NCI-H1105 (cell line): Measurements from ENCODE around the gene FREY1.
"Not testable (repeated sequence)": the region's sequence is repeated elsewhere in the genome, so short reads cannot be mapped to it uniquely, and the experiment has no call there.

ENCODE experiments used
- DNase-seq: peaks from one replicate; lab custom pipeline; 2025; lab: John Stamatoyannopoulos, UW

FREY1 gene

DNA sequence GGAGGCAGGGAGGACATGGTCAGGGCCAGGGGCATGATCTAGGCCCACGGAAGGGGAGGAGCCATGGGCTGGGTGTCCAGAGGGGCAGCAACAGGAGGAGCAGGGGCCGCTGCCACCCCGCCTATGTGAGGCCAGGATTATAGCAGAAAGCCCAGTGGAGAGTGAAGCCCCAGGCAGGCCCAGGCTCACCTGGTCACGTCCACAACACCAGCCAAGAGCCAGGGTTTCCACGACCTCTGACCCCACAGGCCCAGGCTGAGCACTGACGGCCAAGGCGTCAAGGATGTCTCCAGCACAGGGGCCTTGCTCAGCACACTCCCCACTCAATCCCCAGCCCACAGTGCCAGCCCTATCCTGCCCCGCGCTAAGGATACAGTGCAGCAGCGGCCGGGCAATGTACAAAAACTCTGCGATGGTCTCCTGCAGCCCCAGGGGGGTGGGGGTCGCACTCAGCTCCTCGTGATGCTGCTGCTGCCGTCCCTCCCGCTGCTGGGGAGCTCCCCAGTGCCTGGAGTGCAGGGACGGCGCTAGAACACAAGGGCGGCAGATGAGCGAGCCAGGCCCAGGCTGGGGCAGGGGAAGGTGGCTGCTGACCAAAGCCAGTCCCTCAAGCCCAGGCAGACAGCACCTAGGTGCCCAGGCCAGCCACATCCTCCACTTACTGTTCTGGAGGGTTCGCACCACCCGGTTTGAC lies 7.0 kb upstream of the FREY1 start:
- DNase-seq, result no peak

- DNase-seq, result no peak
Measured at GRCh38 chr11:45913514-45913913, 6.4 kb upstream of the FREY1 start.

GRCh38 chr11:45910623-45911022 lies 3.6 kb upstream of the FREY1 start:
- no peak for DNase-seq

DNA sequence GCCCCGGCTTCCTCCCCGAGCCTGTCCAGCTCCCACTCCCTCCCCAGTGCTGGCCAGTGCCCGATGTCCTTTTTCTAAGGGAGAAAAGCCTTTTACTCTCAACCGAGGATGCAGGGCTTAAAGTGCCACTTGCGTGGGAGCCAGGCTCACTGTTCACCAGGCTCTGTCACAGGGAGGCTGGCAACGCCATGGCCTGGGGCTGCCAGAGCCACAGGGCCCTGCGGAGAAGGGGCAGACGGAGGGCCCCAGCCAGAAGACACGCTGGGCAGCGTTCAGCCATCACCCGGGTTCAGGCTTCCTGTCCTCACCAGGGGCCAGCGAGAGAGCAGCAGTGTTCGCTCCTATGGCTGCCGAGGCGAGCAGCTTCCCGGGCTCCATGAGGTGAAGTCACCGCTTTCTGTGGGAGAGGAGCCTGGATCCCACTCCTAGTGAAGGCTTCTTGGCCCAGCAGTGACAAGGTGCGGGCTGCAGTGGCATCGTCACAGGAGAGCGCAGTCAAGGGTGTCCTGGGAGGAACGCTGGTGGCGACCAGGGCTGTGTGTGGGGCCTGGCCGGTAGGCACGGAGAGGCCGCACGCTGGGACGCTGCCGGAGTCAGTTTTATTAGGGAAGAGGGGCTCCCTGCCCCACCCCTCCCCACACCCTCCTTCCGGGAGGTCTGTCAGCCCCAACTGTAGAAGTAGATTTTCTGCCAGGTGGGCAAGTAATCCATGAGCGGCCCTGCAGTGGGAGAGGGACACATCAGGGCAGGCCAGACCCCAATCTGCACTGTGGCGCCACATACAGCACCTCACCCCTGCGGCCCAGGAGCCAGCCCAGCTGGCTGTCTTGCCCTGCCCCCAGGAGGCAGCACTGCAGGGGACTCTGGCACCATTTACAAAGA lies 2.8 kb upstream of the FREY1 start:
- no peak for DNase-seq

GRCh38 chr11:45907911-45908370 lies 870 bp upstream of the FREY1 start:
- DNase-seq, result no peak

DNA sequence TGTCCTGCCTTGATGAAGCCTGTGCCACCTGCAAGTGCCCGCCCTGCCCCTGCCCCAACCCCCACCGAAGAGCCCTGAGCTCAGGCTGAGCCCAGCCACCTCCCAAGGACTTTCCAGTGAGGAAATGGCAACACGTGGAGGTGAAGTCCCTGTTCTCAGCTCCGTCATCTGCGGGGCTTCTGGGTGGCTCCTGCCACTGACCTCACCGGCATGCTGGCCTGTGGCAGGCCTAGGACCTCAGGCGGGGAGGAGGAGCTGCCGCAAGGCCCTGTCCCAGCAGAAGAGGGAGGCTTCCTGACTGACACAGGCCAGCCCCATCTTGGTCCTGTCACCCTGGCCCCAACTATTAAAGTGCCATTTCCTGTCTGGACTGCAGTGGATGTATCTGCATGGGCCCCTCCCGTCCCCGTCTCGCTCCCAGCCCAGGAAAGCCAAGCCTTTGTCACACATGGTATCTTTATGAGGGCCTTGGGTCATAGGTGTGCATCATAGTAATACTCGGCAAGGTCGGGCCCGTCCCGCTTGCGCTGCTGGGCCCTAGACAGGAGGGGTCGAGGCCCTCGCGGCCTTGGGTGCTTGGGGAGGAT lies 882 bp downstream of the FREY1 start:
- DNase-seq, result no peak

DNA sequence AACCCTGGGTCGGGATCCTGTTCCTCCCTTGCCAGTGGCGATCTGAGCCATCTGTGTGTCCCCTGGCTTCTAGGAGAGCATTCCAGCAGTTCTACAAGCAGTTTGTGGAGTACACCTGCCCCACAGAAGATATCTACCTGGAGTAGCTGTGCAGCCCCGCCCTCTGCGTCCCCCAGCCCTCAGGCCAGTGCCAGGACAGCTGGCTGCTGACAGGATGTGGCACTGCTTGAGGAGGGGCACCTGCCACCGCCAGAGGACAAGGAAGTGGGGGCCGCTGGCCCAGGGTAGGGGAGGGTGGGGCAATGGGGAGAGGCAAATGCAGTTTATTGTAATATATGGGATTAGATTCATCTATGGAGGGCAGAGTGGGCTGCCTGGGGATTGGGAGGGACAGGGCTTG lies 1.5 kb downstream of the FREY1 start:
- DNase-seq, result not testable (repeated sequence)

- no peak for DNase-seq
Measured at GRCh38 chr11:45905095-45905494, 2.0 kb downstream of the FREY1 start.

DNA sequence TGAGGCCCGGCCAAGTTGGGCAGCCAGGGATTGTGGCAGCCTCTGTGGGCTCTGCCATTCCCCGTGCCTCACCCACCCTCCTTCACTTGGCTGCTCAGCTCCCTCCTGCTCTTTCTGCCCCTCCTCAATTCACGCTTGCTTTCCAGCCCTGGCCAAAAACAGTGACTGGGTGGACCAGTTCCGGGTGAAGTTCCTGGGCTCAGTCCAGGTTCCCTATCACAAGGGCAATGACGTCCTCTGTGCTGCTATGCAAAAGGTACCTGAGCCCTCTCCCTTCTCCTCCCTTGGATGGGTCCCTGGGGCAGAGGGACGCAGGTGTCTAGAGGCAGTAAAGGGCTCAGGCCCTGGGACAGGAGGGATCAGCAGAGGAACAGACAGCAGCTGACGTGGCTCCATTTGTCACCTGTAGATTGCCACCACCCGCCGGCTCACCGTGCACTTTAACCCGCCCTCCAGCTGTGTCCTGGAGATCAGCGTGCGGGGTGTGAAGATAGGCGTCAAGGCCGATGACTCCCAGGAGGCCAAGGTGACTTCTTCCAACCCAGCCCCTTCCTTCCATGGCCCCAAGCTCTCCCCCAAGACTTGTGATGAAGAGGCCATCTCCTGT lies 2.7 kb downstream of the FREY1 start:
- DNase-seq, result no peak

DNA sequence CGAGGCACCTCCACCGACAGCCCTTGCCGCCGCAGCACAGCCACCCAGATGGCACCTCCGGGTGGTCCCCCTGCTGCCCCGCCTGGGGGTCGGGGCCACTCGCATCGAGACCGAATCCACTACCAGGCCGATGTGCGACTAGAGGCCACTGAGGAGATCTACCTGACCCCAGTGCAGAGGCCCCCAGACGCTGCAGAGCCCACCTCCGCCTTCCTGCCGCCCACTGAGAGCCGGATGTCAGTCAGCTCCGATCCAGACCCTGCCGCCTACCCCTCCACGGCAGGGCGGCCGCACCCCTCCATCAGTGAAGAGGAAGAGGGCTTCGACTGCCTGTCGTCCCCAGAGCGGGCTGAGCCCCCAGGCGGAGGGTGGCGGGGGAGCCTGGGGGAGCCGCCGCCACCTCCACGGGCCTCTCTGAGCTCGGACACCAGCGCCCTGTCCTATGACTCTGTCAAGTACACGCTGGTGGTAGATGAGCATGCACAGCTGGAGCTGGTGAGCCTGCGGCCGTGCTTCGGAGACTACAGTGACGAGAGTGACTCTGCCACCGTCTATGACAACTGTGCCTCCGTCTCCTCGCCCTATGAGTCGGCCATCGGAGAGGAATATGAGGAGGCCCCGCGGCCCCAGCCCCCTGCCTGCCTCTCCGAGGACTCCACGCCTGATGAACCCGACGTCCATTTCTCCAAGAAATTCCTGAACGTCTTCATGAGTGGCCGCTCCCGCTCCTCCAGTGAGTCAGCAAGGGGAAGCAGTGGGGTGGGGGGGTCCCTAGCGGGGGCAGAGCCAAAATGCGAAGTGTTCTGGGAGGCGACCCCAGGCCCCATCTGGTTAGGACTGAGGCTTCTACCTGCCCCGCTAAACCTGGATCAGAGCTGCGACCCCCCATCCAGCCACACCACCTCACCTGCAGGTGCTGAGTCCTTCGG lies 4.4 kb downstream of the FREY1 start:
- no peak for DNase-seq

- DNase-seq, result no peak
Measured at GRCh38 chr11:45901626-45902025, 5.4 kb downstream of the FREY1 start.

- peak; percentile 28 for DNase-seq
Measured at GRCh38 chr11:45900916-45901617, 6.0 kb downstream of the FREY1 start.

GRCh38 chr11:45900175-45900800 lies 6.8 kb downstream of the FREY1 start:
- not testable (repeated sequence) for DNase-seq

GRCh38 chr11:45899448-45900174 lies 7.5 kb downstream of the FREY1 start:
- DNase-seq, result peak; percentile 95

DNA sequence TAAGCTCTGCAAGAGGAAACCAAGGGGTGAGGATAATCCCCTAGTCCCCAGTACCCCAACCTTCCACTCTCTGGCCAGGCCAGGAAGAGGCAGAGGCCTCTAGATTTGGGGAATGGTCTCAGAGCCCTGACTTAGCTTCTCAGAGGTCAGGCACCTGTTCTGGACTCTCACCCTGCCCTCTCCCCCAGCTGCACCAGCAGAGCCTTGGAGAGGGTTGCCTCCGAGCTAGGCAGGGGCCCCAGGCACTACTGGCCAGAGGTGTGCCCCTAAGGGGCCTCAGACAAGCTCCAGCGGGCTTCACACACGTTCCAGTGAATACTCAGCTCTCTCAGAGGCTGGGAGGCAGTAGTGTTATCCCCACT lies 8.0 kb downstream of the FREY1 start:
- DNase-seq, result no peak

- DNase-seq, result no peak
Measured at GRCh38 chr11:45897556-45897955, 9.5 kb downstream of the FREY1 start.

GRCh38 chr11:45896422-45896984 lies 10.6 kb downstream of the FREY1 start:
- peak; percentile 90 for DNase-seq

DNA sequence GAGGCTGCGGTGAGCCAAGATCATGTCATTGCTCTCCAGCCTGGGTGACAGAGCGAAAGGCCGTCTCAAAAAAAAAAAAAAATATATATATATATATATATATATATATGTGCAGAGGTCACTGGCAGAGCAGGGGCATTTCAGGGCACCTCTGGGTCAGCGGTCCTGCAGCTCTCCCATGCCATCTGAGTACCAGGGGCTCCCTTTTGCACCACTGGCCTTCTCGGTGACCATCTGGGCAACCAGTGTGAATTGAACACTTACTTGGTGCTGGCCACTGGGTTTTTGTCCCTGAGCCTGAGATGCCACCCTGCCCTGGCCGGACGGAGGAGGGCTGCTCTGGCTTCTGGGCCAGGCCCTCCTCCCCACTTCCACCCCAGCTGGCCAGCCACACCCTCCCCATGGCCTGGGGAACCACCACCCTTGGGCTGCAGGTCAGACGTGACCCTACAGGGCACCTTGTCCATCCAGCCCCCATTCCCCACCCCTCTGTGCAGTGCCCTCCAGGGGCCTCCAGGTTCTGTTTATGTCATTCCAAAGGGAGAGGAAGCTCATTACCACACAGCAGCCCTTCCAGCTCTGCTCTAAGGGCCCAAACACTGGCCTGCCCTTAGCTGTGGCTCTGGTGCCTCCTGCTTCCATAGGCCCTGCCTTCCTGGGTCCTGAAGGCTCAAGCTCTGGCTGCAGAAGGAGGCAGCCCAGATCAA lies 11.4 kb downstream of the FREY1 start:
- no peak for DNase-seq
